Measurements from ENCODE around the gene PIK3CA. TPM values are rescaled to one million over a fixed set of nuclear protein-coding genes. Genes with fewer than 3 reads are reported as not detected.

Gene PIK3CA
- total RNA-seq, 2 experiments from 2014 or later: 9.0 to 17.8 TPM

- Histone ChIP-seq H3K9me2 (ENCODE audit: insufficient read depth, low read length) (no peaks in the 10 kb centered on the region), H3K9me3 (ENCODE audit: low read length) (no peaks in the 10 kb centered on the region), H3K4me3 (ENCODE audit: low read depth, low read length, poor library complexity, severe bottlenecking) (no peak overlapping the region), H3K36me3 (ENCODE audit: insufficient read depth, low read length) (no peaks in the 10 kb centered on the region), H2AFZ (ENCODE audit: low read length) (no peak overlapping the region), H3K27ac (ENCODE audit: low read depth, low read length, poor library complexity, severe bottlenecking) (no peak overlapping the region), H3K79me2 (ENCODE audit: insufficient read depth, low read depth, low read length) (no peaks in the 10 kb centered on the region), H4K20me1 (ENCODE audit: insufficient read depth, low read length) (no peaks in the 10 kb centered on the region), H3K4me1 (ENCODE audit: insufficient read depth, low read length, poor library complexity, severe bottlenecking) (no peaks in the 10 kb centered on the region), H3K4me2 (ENCODE audit: low read length) (no peak overlapping the region)
- no peak for DNase-seq (ENCODE audit: low spot score)
- intact Hi-C loops (cut with micrococcal nuclease; ENCODE audit: unreplicated experiment): no loop called here
- no TSS peak for BruUV-seq (replicated peaks)
- TF ChIP-seq CTCF (conservative IDR thresholded peaks at IDR 0.05; ENCODE audit: low read length) (no peak), EZH2phosphoT487 (IDR thresholded peaks at IDR 0.05; ENCODE audit: borderline replicate concordance, low read depth, low read length) (no peak)
- ChIA-PET POLR2A (interaction anchor here (0.6 kb wide), 1 partner anchor 110 kb away, joined by 6 read pairs; no protein-coding TSS in a partner anchor), CTCF (ENCODE audit: unreplicated experiment) (no interaction called here)
Measured at GRCh38 chr3:179244878-179245277, 96.7 kb downstream of the PIK3CA start.

- Histone ChIP-seq H3K4me2 (ENCODE audit: low read length) (no peak overlapping the region), H3K4me3 (ENCODE audit: low read depth, low read length, poor library complexity, severe bottlenecking) (no peak overlapping the region), H3K4me1 (ENCODE audit: insufficient read depth, low read length, poor library complexity, severe bottlenecking) (no peaks in the 10 kb centered on the region), H4K20me1 (ENCODE audit: insufficient read depth, low read length) (no peaks in the 10 kb centered on the region), H2AFZ (ENCODE audit: low read length) (no peak overlapping the region), H3K27ac (ENCODE audit: low read depth, low read length, poor library complexity, severe bottlenecking) (no peak overlapping the region), H3K36me3 (ENCODE audit: insufficient read depth, low read length) (no peaks in the 10 kb centered on the region), H3K9me2 (ENCODE audit: insufficient read depth, low read length) (no peaks in the 10 kb centered on the region), H3K9me3 (ENCODE audit: low read length) (no peaks in the 10 kb centered on the region), H3K79me2 (ENCODE audit: insufficient read depth, low read depth, low read length) (no peaks in the 10 kb centered on the region)
- intact Hi-C loops (cut with micrococcal nuclease; ENCODE audit: unreplicated experiment): no loop called here
- CTCF ChIA-PET (ENCODE audit: unreplicated experiment): no interaction called here
- DNase-seq (ENCODE audit: low spot score): no peak
- TF ChIP-seq CTCF (conservative IDR thresholded peaks at IDR 0.05; ENCODE audit: low read length) (no peak), EZH2phosphoT487 (IDR thresholded peaks at IDR 0.05; ENCODE audit: borderline replicate concordance, low read depth, low read length) (no peak)
- no TSS peak for BruUV-seq (replicated peaks)
- POLR2A ChIA-PET: no interaction called here
Measured at GRCh38 chr3:179247289-179248015, 99.3 kb downstream of the PIK3CA start.

- Histone ChIP-seq H3K79me2 (ENCODE audit: insufficient read depth, low read depth, low read length) (no peaks in the 10 kb centered on the region), H2AFZ (ENCODE audit: low read length) (no peak within 1 kb of the TSS), H3K9me3 (ENCODE audit: low read length) (no peaks in the 10 kb centered on the region), H3K9me2 (ENCODE audit: insufficient read depth, low read length) (no peaks in the 10 kb centered on the region), H3K27ac (ENCODE audit: low read depth, low read length, poor library complexity, severe bottlenecking) (no peak within 1 kb of the TSS), H3K36me3 (ENCODE audit: insufficient read depth, low read length) (no peaks in the 10 kb centered on the region), H3K4me2 (ENCODE audit: low read length) (no peak within 1 kb of the TSS), H4K20me1 (ENCODE audit: insufficient read depth, low read length) (no peaks in the 10 kb centered on the region), H3K4me3 (ENCODE audit: low read depth, low read length, poor library complexity, severe bottlenecking) (no peak within 1 kb of the TSS), H3K4me1 (ENCODE audit: insufficient read depth, low read length, poor library complexity, severe bottlenecking) (no peaks in the 10 kb centered on the region)
- BruUV-seq (replicated peaks): no TSS peak
- ChIA-PET CTCF (ENCODE audit: unreplicated experiment) (no interaction called here), POLR2A (no interaction called here)
- intact Hi-C loops (cut with micrococcal nuclease; ENCODE audit: unreplicated experiment): no loop called here
- DNase-seq (ENCODE audit: low spot score): no peak
- TF ChIP-seq CTCF (conservative IDR thresholded peaks at IDR 0.05; ENCODE audit: low read length): no peak
Measured at GRCh38 chr3:179250803-179251476, 102.8 kb downstream of the PIK3CA start, which contains the start of gene KCNMB3. Gene KCNMB3, minus strand, starts transcription at chr3:179251114. Its CDS starts 124 bp downstream, at chr3:179250990.

Measured in OCI-LY7 (cell line).